GM21528 (cell line): ENCODE measurements around the gene S100A14.

Experiments
- ATAC-seq: cut with Tn5 transposase; IDR thresholded peaks from one replicate; pipeline ENCODE4 v1.9.1; 2021; ENCODE audit warnings: mild to moderate bottlenecking, moderate library complexity; ENCODE audit not compliant: unreplicated experiment, low FRiP score

S100A14 gene

DNA sequence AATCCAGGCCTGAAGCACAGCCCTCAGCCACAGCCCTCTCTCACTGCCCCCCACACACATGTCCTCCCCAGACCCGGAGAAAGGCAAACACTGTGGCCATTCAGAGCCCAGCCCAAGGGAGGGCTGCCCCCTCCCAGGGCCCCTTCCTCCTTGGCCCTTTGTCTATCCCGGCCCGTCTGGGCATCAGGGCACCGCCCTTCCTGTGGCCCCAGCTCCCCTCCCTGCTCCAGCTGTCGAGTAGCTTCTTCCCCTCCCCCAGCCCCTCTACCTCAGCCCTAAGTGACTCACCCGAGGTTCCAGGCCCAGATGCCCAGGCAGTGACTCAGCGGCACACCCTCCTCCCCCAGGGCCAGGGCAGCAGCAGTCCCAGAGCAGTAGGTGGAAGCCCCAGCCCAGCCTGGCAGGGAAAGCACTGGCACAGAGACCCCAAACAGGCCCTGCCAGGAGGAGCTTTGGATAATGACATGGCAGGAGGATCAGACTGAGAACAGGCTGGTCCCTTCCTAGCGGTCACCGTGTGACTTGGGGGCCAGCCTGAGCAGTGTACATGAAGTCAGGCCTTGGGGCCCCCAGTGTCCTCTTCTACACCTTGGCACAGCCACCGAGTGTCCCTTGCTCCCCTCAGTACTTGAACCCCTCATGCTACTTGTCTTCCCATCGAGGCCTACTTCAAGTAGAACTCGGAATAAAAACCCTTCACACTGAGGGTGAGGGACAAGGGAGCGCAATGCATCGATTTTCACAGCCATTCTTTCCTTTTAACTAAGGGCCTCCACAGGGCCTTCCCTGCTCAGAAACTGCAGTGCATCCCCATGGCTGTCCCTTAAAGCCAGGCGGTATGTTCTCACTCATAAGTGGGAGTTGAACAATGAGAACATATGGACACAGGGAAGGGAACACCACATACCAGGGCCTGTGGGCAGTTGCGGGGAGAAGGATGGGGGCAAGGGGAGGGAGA is 49.4 kb downstream of the S100A14 start:
- ATAC-seq: no peak

DNA sequence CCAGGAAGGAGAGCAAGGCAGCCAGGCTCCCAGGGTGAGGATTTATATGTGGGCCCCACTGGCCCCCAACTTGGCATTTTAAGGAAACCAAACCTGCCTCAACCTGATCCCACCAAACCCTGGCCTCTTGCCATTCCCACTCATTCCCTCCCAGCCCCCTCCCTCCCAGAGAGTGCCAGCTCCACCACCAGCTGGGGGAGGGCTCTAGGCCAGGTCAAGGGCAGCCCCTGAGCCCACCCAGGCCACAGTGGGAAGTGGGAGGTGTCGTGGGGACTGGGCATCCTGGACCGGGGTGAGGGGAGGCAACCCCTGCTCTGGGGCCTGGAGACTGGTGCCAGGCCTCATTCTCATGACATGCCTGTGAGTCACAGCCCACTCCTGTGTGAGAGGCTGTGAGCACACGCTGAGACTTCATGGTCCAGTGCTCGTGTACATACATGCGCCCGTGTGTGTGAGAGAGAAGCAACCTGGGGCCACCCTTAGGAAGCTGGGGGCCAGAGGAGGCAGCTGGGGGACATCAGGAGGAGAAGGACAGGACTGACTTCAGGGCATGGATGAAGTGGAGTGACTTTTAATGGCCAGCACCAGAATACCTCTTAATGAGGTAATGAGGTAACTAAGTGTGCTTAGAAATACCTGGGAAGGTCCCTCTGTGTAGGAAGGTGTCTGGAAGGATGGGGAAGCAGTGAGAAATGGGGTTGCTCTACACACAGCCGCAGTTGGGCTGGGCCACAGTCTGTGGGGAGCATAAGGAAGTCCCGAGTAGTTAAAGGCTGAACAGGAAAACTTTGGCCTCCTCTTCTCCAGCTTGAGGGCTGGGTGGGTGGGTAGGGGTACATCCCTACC is 50.4 kb downstream of the S100A14 start, which contains the start of gene S100A2:
S100A2 (minus strand) TSS at position 316 of the 846 bp plus-strand sequence. CDS start 1,967 bp downstream, outside the sequence.
- ATAC-seq: no peak
